C4-2B (cell line): ENCODE measurements around the gene SLC35F3.

Source experiments
- H3K27ac ChIP-seq: fragments of 450-650 bp; 2 replicates; pipeline ENCODE4 v1.5.1; 2017
- ZFX ChIP-seq: fragments of 450-650 bp; IDR thresholded peaks from 2 replicates; pipeline ENCODE4 v1.6.1; 2017
- TF ChIP-seq, protein P1 (sequence below): fragments of 450-650 bp; conservative IDR thresholded peaks from 2 replicates; pipeline ENCODE4 v1.5.1; 2017; ENCODE audit warnings: mild to moderate bottlenecking

Gene SLC35F3

DNA sequence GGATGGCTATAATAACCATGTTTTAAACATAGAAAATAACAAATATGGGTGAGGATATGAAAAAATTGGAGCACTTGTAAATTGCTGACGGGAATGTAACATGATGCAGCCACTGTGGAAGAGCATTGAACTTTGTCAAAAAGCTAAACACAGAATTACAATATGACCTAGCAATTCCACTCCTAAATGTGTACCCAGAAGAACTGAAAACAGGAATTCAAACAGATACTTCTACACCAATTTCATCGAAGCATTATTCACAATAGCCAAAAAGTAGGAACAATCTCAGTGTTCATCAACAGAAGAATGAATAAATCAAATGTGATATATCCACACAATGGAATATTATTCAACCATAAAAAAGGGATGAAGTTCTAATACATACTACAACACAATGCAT is 436.1 kb downstream of the SLC35F3 start:
- H3K27ac ChIP-seq = no peak overlapping the region
- TF ChIP-seq ZFX = no peak
- TF ChIP-seq, protein P1, sequence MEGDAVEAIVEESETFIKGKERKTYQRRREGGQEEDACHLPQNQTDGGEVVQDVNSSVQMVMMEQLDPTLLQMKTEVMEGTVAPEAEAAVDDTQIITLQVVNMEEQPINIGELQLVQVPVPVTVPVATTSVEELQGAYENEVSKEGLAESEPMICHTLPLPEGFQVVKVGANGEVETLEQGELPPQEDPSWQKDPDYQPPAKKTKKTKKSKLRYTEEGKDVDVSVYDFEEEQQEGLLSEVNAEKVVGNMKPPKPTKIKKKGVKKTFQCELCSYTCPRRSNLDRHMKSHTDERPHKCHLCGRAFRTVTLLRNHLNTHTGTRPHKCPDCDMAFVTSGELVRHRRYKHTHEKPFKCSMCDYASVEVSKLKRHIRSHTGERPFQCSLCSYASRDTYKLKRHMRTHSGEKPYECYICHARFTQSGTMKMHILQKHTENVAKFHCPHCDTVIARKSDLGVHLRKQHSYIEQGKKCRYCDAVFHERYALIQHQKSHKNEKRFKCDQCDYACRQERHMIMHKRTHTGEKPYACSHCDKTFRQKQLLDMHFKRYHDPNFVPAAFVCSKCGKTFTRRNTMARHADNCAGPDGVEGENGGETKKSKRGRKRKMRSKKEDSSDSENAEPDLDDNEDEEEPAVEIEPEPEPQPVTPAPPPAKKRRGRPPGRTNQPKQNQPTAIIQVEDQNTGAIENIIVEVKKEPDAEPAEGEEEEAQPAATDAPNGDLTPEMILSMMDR = no peak

GRCh38 chr1:234342774-234343173 is 438.3 kb downstream of the SLC35F3 start:
- H3K27ac ChIP-seq = no peak overlapping the region
- no peak for TF ChIP-seq ZFX
- TF ChIP-seq, protein P1 = no peak

- TF ChIP-seq, protein P1 = no peak
- no peak for TF ChIP-seq ZFX
These were observed 440.8 kb downstream of the SLC35F3 start for GRCh38 chr1:234345237-234345636.

GRCh38 chr1:234348964-234349363 is 444.5 kb downstream of the SLC35F3 start:
- no peak overlapping the region for H3K27ac ChIP-seq

More at GRCh38 chr1:234345237-234345636, 440.8 kb downstream of the SLC35F3 start:
- no peak overlapping the region for H3K27ac ChIP-seq

DNA sequence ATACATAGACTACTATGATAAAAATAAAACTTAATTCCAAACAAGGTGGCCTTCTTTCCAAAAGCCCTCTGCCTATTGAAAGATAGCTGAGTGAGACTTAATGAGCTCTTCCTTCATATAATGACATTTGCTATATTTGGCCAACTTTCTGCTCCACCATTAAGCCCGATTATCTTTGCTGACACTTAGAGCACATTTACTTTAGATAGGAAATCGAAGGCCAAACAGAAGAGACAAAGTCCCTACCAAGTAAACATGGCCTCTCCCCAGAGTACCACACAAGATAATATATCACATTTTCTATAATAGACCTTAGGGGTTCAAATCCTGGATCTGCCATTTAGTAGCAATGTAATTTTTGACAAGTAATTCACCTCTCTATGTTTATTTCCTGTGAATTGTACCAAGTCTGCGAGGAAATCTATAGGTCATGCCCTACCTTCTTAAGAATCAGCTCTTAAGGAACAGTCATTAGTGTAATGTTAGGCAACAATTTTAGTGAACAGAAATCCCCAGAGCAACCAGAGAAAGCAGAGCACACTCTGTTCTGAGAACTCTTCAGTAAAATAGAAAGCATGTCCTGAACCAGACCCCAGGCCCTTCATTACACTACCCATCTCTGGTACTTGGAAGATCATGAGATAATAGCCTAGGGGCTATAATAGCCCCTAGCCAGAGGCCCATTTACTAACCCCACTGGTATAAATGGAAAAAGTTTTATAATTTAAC is 451.5 kb downstream of the SLC35F3 start:
- TF ChIP-seq, protein P1 = no peak
- TF ChIP-seq ZFX = no peak
- H3K27ac ChIP-seq = no peak overlapping the region

More at GRCh38 chr1:234348964-234349363, 444.5 kb downstream of the SLC35F3 start:
- TF ChIP-seq, protein P1 = no peak
- TF ChIP-seq ZFX = no peak

GRCh38 chr1:234356615-234357269 is 452.3 kb downstream of the SLC35F3 start:
- H3K27ac ChIP-seq = peak overlapping the region; percentile 50

- H3K27ac ChIP-seq = no peak overlapping the region
These were observed 453.4 kb downstream of the SLC35F3 start for GRCh38 chr1:234357831-234358230.

More at GRCh38 chr1:234357831-234358230, 453.4 kb downstream of the SLC35F3 start:
- TF ChIP-seq, protein P1 = no peak
- no peak for TF ChIP-seq ZFX
